Measurements from ENCODE around the gene CYP1A2. TPM values are rescaled to one million over a fixed set of nuclear protein-coding genes. Genes with fewer than 3 reads are reported as not detected.

The CYP1A2 gene
- total and polyA plus RNA-seq, 7 donors, result 0.03 TPM; not detected in 6

- peak in 1 of 2 donors; percentile 66 for DNase-seq
- no peaks in the 10 kb centered on the region for H3K9me3 ChIP-seq
- intact Hi-C loops (cut with DNase I), result no loop called here
- WGBS, 3 donors, result 69 to 74% (median 70%) methylated on average over 12 of the region's 12 CpGs
- no peaks in the 10 kb centered on the region for H3K27me3 ChIP-seq (ENCODE audit: insufficient read depth in 3 of 3, low read length in 2 of 3)
- H3K4me1 ChIP-seq, result peaks cover 48% of the 10 kb centered on the region
- H3K4me3 ChIP-seq, result no peak overlapping the region
- ATAC-seq, result no peak
- H3K36me3 ChIP-seq (ENCODE audit: insufficient read depth in 1 of 2, low read depth in 1 of 2), result no peaks in the 10 kb centered on the region
- no peak overlapping the region for H3K27ac ChIP-seq
- no peak for TF ChIP-seq CTCF (IDR thresholded peaks at IDR 0.05)
Measured at GRCh38 chr15:74792227-74793016, 43.8 kb downstream of the CYP1A2 start.

GRCh38 chr15:74793135-74794028, 44.7 kb downstream of the CYP1A2 start:
- no peaks in the 10 kb centered on the region for H3K9me3 ChIP-seq
- TF ChIP-seq CTCF (IDR thresholded peaks at IDR 0.05), result no peak
- H3K36me3 ChIP-seq (ENCODE audit: insufficient read depth in 1 of 2, low read depth in 1 of 2), result no peaks in the 10 kb centered on the region
- intact Hi-C loops (cut with DNase I), result no loop called here
- ATAC-seq (no peak), DNase-seq (no peak)
- peaks cover 43% of the 10 kb centered on the region for H3K4me1 ChIP-seq
- no peaks in the 10 kb centered on the region for H3K27me3 ChIP-seq (ENCODE audit: insufficient read depth in 3 of 3, low read length in 2 of 3)
- no peak overlapping the region for H3K4me3 ChIP-seq
- no peak overlapping the region for H3K27ac ChIP-seq
- 81 to 85% (median 81%) methylated on average over 12 of the region's 12 CpGs for WGBS, 3 donors

GRCh38 chr15:74794248-74794969, 45.8 kb downstream of the CYP1A2 start:
- WGBS, 3 donors, result 90 to 94% (median 91%) methylated on average over 7 of the region's 9 CpGs
- Histone ChIP-seq H3K27ac (no peak overlapping the region), H3K4me1 (peaks cover 42% of the 10 kb centered on the region)

GRCh38 chr15:74794970-74795349, 46.3 kb downstream of the CYP1A2 start:
- WGBS, 3 donors, result 93 to 97% (median 97%) methylated on average over 9 of the region's 9 CpGs
- Histone ChIP-seq H3K27me3 (ENCODE audit: insufficient read depth in 3 of 3, low read length in 2 of 3) (no peaks in the 10 kb centered on the region), H3K4me3 (no peak overlapping the region), H3K4me1 (peaks cover 41% of the 10 kb centered on the region), H3K27ac (no peak overlapping the region), H3K36me3 (ENCODE audit: insufficient read depth in 1 of 2, low read depth in 1 of 2) (peaks cover 0 to 8% of the 10 kb centered on the region in 2 donors), H3K9me3 (no peaks in the 10 kb centered on the region)
- ATAC-seq, result no peak
- intact Hi-C loops (cut with DNase I), result no loop called here
- TF ChIP-seq CTCF (IDR thresholded peaks at IDR 0.05), result no peak
- no peak for DNase-seq

More at GRCh38 chr15:74794248-74794969, 45.8 kb downstream of the CYP1A2 start:
- ATAC-seq, result no peak
- intact Hi-C loops (cut with DNase I), result no loop called here
- no peak overlapping the region for H3K4me3 ChIP-seq
- H3K36me3 ChIP-seq (ENCODE audit: insufficient read depth in 1 of 2, low read depth in 1 of 2), result peaks cover 0 to 4% of the 10 kb centered on the region in 2 donors
- H3K27me3 ChIP-seq (ENCODE audit: insufficient read depth in 3 of 3, low read length in 2 of 3), result no peaks in the 10 kb centered on the region
- no peak for DNase-seq
- H3K9me3 ChIP-seq, result no peaks in the 10 kb centered on the region
- no peak for TF ChIP-seq CTCF (IDR thresholded peaks at IDR 0.05)
